ENCODE data around the gene HOXC12.
A peak's percentile ranks its signal among the peaks of the same experiment; 100 is the strongest.

Gene HOXC12

GRCh38 chr12:53983950-53984572, 29.4 kb downstream of the HOXC12 start:
- no peak for DNase-seq (ENCODE audit: low spot score)

GRCh38 chr12:53984901-53985691, 30.4 kb downstream of the HOXC12 start, which contains the start of gene HOXC10:
Gene HOXC10, plus strand, starts transcription at chr12:53985146. Its CDS starts 114 bp downstream, at chr12:53985260.
- peak; percentile 96 for DNase-seq (ENCODE audit: low spot score)

- no peak for DNase-seq (ENCODE audit: low spot score)
Observed at GRCh38 chr12:53985692-53985993, 30.9 kb downstream of the HOXC12 start.

- DNase-seq (ENCODE audit: low spot score) = no peak
Observed at GRCh38 chr12:53985994-53986685, 31.4 kb downstream of the HOXC12 start.

- DNase-seq (ENCODE audit: low spot score) = no peak
Observed at GRCh38 chr12:53986686-53987483, 32.2 kb downstream of the HOXC12 start.

GRCh38 chr12:53987787-53988230, 33.1 kb downstream of the HOXC12 start:
- DNase-seq (ENCODE audit: low spot score) = no peak

GRCh38 chr12:53988541-53989226, 34.0 kb downstream of the HOXC12 start:
- DNase-seq (ENCODE audit: low spot score) = no peak

GRCh38 chr12:53989227-53990113, 34.8 kb downstream of the HOXC12 start:
- no peak for DNase-seq (ENCODE audit: low spot score)

- DNase-seq (ENCODE audit: low spot score) = no peak
Observed at GRCh38 chr12:53990311-53991076, 35.8 kb downstream of the HOXC12 start.

GRCh38 chr12:53991077-53991460, 36.4 kb downstream of the HOXC12 start:
- DNase-seq (ENCODE audit: low spot score) = no peak

- DNase-seq (ENCODE audit: low spot score) = no peak
Observed at GRCh38 chr12:53992377-53992889, 37.7 kb downstream of the HOXC12 start.

GRCh38 chr12:53993162-53994008, 38.7 kb downstream of the HOXC12 start:
- DNase-seq (ENCODE audit: low spot score) = no peak

- DNase-seq (ENCODE audit: low spot score) = no peak
Observed at GRCh38 chr12:53994009-53994263, 39.2 kb downstream of the HOXC12 start.

GRCh38 chr12:53994264-53995001, 39.7 kb downstream of the HOXC12 start:
- no peak for DNase-seq (ENCODE audit: low spot score)

GRCh38 chr12:53995002-53995377, 40.3 kb downstream of the HOXC12 start:
- DNase-seq (ENCODE audit: low spot score) = no peak

GRCh38 chr12:53995378-53996239, 40.9 kb downstream of the HOXC12 start:
- peak; percentile 83 for DNase-seq (ENCODE audit: low spot score)

Data from HuH-7 (cell line).